NT2/D1 (cell line): ENCODE results near the gene FRMD8.

Source experiments
- YY1 ChIP-seq: IDR thresholded peaks from 2 replicates; pipeline ENCODE4 v1.6.1; 2011; ENCODE audit not compliant: insufficient read length, insufficient read depth
- ZNF274 ChIP-seq: IDR thresholded peaks from 2 replicates; pipeline ENCODE4 v1.6.1; 2011; ENCODE audit warnings: mild to moderate bottlenecking, low read depth, low read length

DNA sequence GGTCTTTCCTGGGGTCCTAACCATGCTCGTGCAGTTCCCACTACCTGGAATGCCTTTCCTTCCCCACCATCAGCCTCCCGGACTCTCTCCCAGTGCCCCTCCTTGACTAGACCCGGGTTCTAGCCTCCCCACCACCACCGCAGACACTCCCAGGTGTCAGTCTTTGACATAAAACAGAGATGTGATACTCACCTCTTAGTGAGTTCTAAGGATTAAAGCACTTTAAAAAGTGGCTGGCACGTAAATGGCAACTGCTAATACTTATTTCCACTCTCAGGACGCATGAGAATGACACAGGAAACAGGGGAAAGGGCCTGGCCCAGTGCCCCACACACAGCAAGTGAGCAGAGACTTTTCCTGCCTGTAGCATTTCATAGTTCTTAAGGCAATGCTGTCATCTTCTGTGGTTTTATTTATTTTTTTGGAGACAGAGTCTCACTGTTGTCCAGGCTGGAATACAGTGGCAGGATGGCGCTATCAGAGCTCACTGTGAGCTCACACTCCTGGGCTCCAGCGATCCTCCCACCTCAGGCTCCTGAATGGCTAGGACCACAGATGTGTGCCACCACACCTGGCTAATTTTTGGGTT, 2.0 kb upstream of the FRMD8 start:
- TF ChIP-seq YY1 (no peak), ZNF274 (no peak)
